M059J (cell line): ENCODE data around the gene MARCHF7. TPM values are rescaled to one million over a fixed set of nuclear protein-coding genes. Genes with fewer than 3 reads are reported as not detected.
"Not testable (repeated sequence)": the region's sequence is repeated elsewhere in the genome, so short reads cannot be mapped to it uniquely, and the experiment has no call there.

Experiments used
- DNase-seq: peaks from one replicate; pipeline ENCODE4 v3.0.0-alpha.2; 2012; ENCODE audit warnings: low read depth
- total RNA-seq: library from RNA; depleted of rRNA; stranded (reverse); fragments of >200 nt; shearing (Covaris generic); gene quantifications from 2 replicates; pipeline ENCODE4 v1.2.3, GENCODE V29; 2014; rRNA removed

The MARCHF7 gene
- total RNA-seq, result 81.7 and 114 TPM in 2 replicates

- peak; percentile 93 for DNase-seq
These were observed at the start of gene MARCHF7 for GRCh38 chr2:159712143-159712928. MARCHF7 (plus strand) TSS chr2:159712506; CDS start chr2:159729023, 16,517 bp downstream.

- DNase-seq, result not testable (repeated sequence)
These were observed 44.9 kb upstream of the MARCHF7 start for GRCh38 chr2:159667423-159667822.

GRCh38 chr2:159671047-159671446 is 41.3 kb upstream of the MARCHF7 start:
- DNase-seq, result no peak

- DNase-seq, result no peak
These were observed 34.7 kb upstream of the MARCHF7 start for GRCh38 chr2:159677654-159678053.

- no peak for DNase-seq
These were observed 31.6 kb upstream of the MARCHF7 start for GRCh38 chr2:159680692-159681091.

- no peak for DNase-seq
These were observed 28.5 kb upstream of the MARCHF7 start for GRCh38 chr2:159683817-159684216.

GRCh38 chr2:159684796-159685195 is 27.5 kb upstream of the MARCHF7 start:
- peak; percentile 60 for DNase-seq

GRCh38 chr2:159694500-159695040 is 17.7 kb upstream of the MARCHF7 start:
- DNase-seq, result no peak

- no peak for DNase-seq
These were observed 16.4 kb upstream of the MARCHF7 start for GRCh38 chr2:159695795-159696448.

- DNase-seq, result no peak
These were observed 8.8 kb upstream of the MARCHF7 start for GRCh38 chr2:159703491-159703890.

GRCh38 chr2:159706385-159706980 is 5.8 kb upstream of the MARCHF7 start:
- no peak for DNase-seq

- DNase-seq, result no peak
These were observed 4.1 kb upstream of the MARCHF7 start for GRCh38 chr2:159708066-159708760.

- no peak for DNase-seq
These were observed 1.6 kb upstream of the MARCHF7 start for GRCh38 chr2:159710601-159711180.

GRCh38 chr2:159711562-159712142 is 654 bp upstream of the MARCHF7 start:
- DNase-seq, result no peak

- DNase-seq, result peak; percentile 20
These were observed 669 bp downstream of the MARCHF7 start for GRCh38 chr2:159712929-159713420.

GRCh38 chr2:159713631-159714246 is 1.4 kb downstream of the MARCHF7 start:
- peak; percentile 49 for DNase-seq

- peak; percentile 79 for DNase-seq
These were observed 2.1 kb downstream of the MARCHF7 start for GRCh38 chr2:159714247-159714930.

GRCh38 chr2:159715451-159715850 is 3.1 kb downstream of the MARCHF7 start:
- no peak for DNase-seq

- not testable (repeated sequence) for DNase-seq
These were observed 4.1 kb downstream of the MARCHF7 start for GRCh38 chr2:159716409-159716808.

- DNase-seq, result no peak
These were observed 4.6 kb downstream of the MARCHF7 start for GRCh38 chr2:159716857-159717256.
